ENCODE measurements around the gene CHGA.

The CHGA gene

DNA sequence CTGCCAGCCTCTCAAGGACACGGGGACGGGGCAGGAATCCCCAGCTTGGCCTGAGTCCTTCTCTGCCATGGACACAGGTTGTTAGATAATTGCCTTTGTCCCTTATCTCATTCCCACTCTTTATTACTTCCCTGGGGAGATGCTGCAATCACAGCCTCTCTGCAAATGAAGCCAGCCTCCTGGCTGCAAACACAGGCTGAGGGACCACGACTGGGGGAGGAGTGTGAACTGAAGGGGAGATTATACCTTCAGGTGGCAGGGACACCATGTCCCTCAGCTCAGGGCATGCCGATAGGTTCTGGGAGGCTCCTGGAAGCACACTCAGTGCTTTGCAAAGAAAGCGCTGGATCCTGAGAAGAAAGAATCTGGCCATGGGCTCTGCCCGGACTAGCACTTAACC, 16.1 kb upstream of the CHGA start:
- no peak for TF ChIP-seq GABPA (IDR thresholded peaks at IDR 0.05; ENCODE audit: low read depth)
- no peak for TF ChIP-seq POLR2AphosphoS5 (IDR thresholded peaks at IDR 0.05; ENCODE audit: low read depth)
- TF ChIP-seq SPI1 (IDR thresholded peaks at IDR 0.05; ENCODE audit: borderline replicate concordance, low read depth): no peak
- no peak for TF ChIP-seq CTCF (IDR thresholded peaks at IDR 0.05; ENCODE audit: insufficient read depth, low read length)
- TF ChIP-seq, protein P1, sequence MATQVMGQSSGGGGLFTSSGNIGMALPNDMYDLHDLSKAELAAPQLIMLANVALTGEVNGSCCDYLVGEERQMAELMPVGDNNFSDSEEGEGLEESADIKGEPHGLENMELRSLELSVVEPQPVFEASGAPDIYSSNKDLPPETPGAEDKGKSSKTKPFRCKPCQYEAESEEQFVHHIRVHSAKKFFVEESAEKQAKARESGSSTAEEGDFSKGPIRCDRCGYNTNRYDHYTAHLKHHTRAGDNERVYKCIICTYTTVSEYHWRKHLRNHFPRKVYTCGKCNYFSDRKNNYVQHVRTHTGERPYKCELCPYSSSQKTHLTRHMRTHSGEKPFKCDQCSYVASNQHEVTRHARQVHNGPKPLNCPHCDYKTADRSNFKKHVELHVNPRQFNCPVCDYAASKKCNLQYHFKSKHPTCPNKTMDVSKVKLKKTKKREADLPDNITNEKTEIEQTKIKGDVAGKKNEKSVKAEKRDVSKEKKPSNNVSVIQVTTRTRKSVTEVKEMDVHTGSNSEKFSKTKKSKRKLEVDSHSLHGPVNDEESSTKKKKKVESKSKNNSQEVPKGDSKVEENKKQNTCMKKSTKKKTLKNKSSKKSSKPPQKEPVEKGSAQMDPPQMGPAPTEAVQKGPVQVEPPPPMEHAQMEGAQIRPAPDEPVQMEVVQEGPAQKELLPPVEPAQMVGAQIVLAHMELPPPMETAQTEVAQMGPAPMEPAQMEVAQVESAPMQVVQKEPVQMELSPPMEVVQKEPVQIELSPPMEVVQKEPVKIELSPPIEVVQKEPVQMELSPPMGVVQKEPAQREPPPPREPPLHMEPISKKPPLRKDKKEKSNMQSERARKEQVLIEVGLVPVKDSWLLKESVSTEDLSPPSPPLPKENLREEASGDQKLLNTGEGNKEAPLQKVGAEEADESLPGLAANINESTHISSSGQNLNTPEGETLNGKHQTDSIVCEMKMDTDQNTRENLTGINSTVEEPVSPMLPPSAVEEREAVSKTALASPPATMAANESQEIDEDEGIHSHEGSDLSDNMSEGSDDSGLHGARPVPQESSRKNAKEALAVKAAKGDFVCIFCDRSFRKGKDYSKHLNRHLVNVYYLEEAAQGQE (IDR thresholded peaks at IDR 0.05; ENCODE audit: insufficient replicate concordance, low read depth): no peak
- DNase-seq (ENCODE audit: low read depth in 1 of 2, low spot score in 1 of 2): no peak
- H3K27ac ChIP-seq (replicated peaks): no peak overlapping the region
- H3K4me3 ChIP-seq (replicated peaks; ENCODE audit: insufficient read depth, low read length): no peak overlapping the region
- H3K27me3 ChIP-seq (ENCODE audit: insufficient read depth, poor library complexity, severe bottlenecking): peaks cover 5% of the 10 kb centered on the region

DNA sequence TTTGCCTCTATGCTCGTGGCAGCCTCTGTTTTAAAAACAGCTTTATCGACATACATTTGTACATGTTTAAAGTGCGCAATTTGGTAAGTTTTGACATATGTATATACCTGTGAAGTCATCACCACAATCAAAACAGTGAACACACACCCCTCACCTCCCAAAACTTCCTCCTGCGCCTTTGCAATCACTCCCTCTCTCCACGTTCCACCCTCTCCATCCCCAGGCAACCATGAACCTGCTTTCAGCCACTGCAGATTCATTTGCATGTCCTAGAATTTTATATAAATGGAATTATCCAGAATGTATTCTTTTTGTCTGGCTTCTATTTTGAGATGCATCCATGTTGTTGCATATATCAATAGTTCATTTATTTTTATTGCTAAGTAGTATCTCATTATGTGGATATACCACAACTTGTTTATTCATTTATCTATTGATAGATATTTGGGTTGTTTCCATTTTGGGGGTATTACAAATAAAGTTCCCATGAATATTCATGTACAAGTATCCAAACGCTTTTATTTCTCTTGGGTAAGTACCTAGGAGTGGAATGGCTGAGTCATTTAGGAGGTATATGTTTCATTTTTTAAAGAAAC, 15.5 kb upstream of the CHGA start:
- Histone ChIP-seq H3K27me3 (ENCODE audit: insufficient read depth, poor library complexity, severe bottlenecking) (peaks cover 5% of the 10 kb centered on the region), H3K4me3 (replicated peaks; ENCODE audit: insufficient read depth, low read length) (no peak overlapping the region), H3K27ac (replicated peaks) (no peak overlapping the region)
- TF ChIP-seq POLR2AphosphoS5 (IDR thresholded peaks at IDR 0.05; ENCODE audit: low read depth) (no peak), GABPA (IDR thresholded peaks at IDR 0.05; ENCODE audit: low read depth) (no peak), SPI1 (IDR thresholded peaks at IDR 0.05; ENCODE audit: borderline replicate concordance, low read depth) (no peak)
- TF ChIP-seq, protein P1 (IDR thresholded peaks at IDR 0.05; ENCODE audit: insufficient replicate concordance, low read depth): no peak
- DNase-seq (ENCODE audit: low read depth in 1 of 2, low spot score in 1 of 2): no peak

DNA sequence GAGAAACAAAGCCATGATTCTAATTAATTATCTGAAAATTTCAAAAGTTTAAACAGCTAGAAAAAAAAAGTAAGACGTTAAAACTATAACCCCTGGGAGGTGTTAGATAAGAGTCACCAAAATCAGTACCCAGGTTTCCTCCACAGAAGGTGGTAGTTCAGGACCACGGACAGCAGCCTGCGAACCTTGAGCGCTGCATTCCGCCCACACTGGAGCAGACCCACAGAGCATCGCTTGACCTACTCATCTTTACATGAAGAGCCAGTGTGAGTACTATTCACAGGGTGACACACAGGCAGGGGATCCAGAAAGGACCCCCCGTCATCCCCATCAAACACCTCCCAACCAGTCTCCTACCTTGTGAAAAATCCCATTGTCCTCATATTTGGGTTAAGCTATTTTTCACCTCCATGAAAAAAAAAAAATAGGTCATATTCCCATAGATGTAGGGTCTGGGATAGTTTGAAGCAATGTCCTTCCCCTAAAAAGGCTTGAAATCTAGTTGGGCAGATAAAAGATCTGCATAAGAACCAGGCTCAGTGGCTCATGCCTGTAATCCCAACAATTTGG, 8.8 kb upstream of the CHGA start:
- peak; percentile 6 for DNase-seq (ENCODE audit: low read depth in 1 of 2, low spot score in 1 of 2)

More for the DNA sequence above, 8.8 kb upstream of the CHGA start:
- H3K27ac ChIP-seq (replicated peaks): no peak overlapping the region
- no peaks in the 10 kb centered on the region for H3K27me3 ChIP-seq (ENCODE audit: insufficient read depth, poor library complexity, severe bottlenecking)
- no peak for TF ChIP-seq GABPA (IDR thresholded peaks at IDR 0.05; ENCODE audit: low read depth)
- TF ChIP-seq, protein P1 (IDR thresholded peaks at IDR 0.05; ENCODE audit: insufficient replicate concordance, low read depth): peak; percentile 100
- TF ChIP-seq SPI1 (IDR thresholded peaks at IDR 0.05; ENCODE audit: borderline replicate concordance, low read depth): no peak
- TF ChIP-seq POLR2AphosphoS5 (IDR thresholded peaks at IDR 0.05; ENCODE audit: low read depth): no peak
- TF ChIP-seq CTCF (IDR thresholded peaks at IDR 0.05; ENCODE audit: insufficient read depth, low read length): no peak
- H3K4me3 ChIP-seq (replicated peaks; ENCODE audit: insufficient read depth, low read length): no peak overlapping the region

Measured in HL-60 (cell line).